Natural killer cell (primary cell): Measurements from ENCODE around the gene XCL2. TPM values are rescaled to one million over a fixed set of nuclear protein-coding genes. Genes with fewer than 3 reads are reported as not detected.

Source experiments
- ATAC-seq, 3 donors: fragments of 150-1000 bp in 2 of 3; fragments of 200-7000 bp in 1 of 3; cut with Tn5 transposase; 1 replicate in 1 of 3; 2 replicates in 2 of 3; pipeline ENCODE4 v1.10.0; 2021; ENCODE audit warnings: mild to moderate bottlenecking in 2 of 3, moderate library complexity in 2 of 3
- DNase-seq, 2 donors: peaks; one replicate each; pipeline versions ENCODE4 v3.0.0 to v3.0.0-alpha.2; 2013 to 2021; ENCODE audit warnings: mixed read lengths in 1 of 2
- H3K27ac ChIP-seq: one replicate; pipeline ENCODE4 v1.5.1; 2013; ENCODE audit warnings: mild to moderate bottlenecking, low read length
- H3K27me3 ChIP-seq: one replicate; pipeline ENCODE4 v1.6.1; 2013; ENCODE audit warnings: low read length; ENCODE audit not compliant: control insufficient read depth, insufficient read depth
- H3K36me3 ChIP-seq: one replicate; pipeline ENCODE4 v1.6.1; 2013; ENCODE audit warnings: low read length; ENCODE audit not compliant: control insufficient read depth, insufficient read depth
- H3K4me1 ChIP-seq: one replicate; pipeline ENCODE4 v1.6.1; 2013; ENCODE audit warnings: low read length; ENCODE audit not compliant: control insufficient read depth, insufficient read depth
- H3K4me3 ChIP-seq: one replicate; pipeline ENCODE4 v1.5.1; 2013; ENCODE audit warnings: low read length
- H3K9me3 ChIP-seq: one replicate; pipeline ENCODE4 v1.6.1; 2013; ENCODE audit warnings: low read length; ENCODE audit not compliant: control insufficient read depth, insufficient read depth
- H3K27ac Mint-ChIP-seq, 2 donors: one replicate each; pipeline ENCODE4 v1.8.0; 2022; ENCODE audit warnings: mild to moderate bottlenecking in 2 of 2, mixed read lengths in 2 of 2, moderate library complexity in 1 of 2
- H3K27me3 Mint-ChIP-seq, 2 donors: one replicate each; pipeline ENCODE4 v1.8.0; 2022; ENCODE audit warnings: low read depth in 2 of 2, mixed read lengths in 2 of 2
- H3K36me3 Mint-ChIP-seq: one replicate; pipeline ENCODE4 v1.8.0; 2022; ENCODE audit warnings: mixed read lengths
- H3K4me1 Mint-ChIP-seq, 2 donors: one replicate each; pipeline ENCODE4 v1.8.0; 2022; ENCODE audit warnings: mixed read lengths in 2 of 2
- H3K4me3 Mint-ChIP-seq: one replicate; pipeline ENCODE4 v1.8.0; 2022; ENCODE audit warnings: mild to moderate bottlenecking, moderate library complexity, mixed read lengths
- H3K9me3 Mint-ChIP-seq, 2 donors: one replicate each; pipeline ENCODE4 v1.8.0; 2022; ENCODE audit warnings: mixed read lengths in 2 of 2
- CTCF ChIP-seq: fragments of 200-600 bp; IDR thresholded peaks from one replicate; pipeline ENCODE4 v1.8.0; 2022; ENCODE audit warnings: antibody characterized with exemption
- WGBS: methylation state at CpG from one replicate; pipeline ENCODE4 v1.1.7; 2013; ENCODE audit warnings: missing lambda C conversion rate; ENCODE audit not compliant: insufficient coverage; 5-methylcytosine and 5-hydroxymethylcytosine counted together
- intact Hi-C: fragments of 100-400 bp; cut with micrococcal nuclease; formaldehyde crosslinking; loops from one replicate; pipeline ENCODE4 v1.14.2; 2022
- total RNA-seq, 4 donors: library from RNA; stranded (reverse); fragments of 120-200 nt in 1 of 4; gene quantifications; one replicate each; pipeline versions ENCODE4 v1.2.3 to v1.2.4, GENCODE V29; 2013 to 2022

XCL2 gene
- total RNA-seq, 3 donors from 2014 or later (not counting 1 experiment from before 2014, with no cell fraction given), result 32.6 to 110 (median 92.9) TPM

- H3K36me3 ChIP-seq, result no peaks in the 10 kb centered on the region
- Mint-ChIP-seq H3K36me3 (no peaks in the 10 kb centered on the region), H3K27ac (no peak overlapping the region), H3K9me3 (no peaks in the 10 kb centered on the region), H3K4me3 (no peak overlapping the region), H3K27me3 (no peaks in the 10 kb centered on the region), H3K4me1 (peaks cover 34 to 45% of the 10 kb centered on the region in 2 donors)
- H3K27ac ChIP-seq, result no peak overlapping the region
- H3K27me3 ChIP-seq, result no peaks in the 10 kb centered on the region
- H3K4me1 ChIP-seq, result peaks cover 9% of the 10 kb centered on the region
- DNase-seq, result no peak
- ATAC-seq, result no peak
- no peak overlapping the region for H3K4me3 ChIP-seq
- no peak for TF ChIP-seq CTCF
- no peaks in the 10 kb centered on the region for H3K9me3 ChIP-seq
- 98% methylated on average over 2 of the region's 4 CpGs for WGBS
- intact Hi-C loops, result no loop called here
Observed at GRCh38 chr1:168498956-168499687, 44.7 kb downstream of the XCL2 start.

- DNase-seq, result no peak
- intact Hi-C loops, result no loop called here
- no peak for ATAC-seq
- Histone ChIP-seq H3K27me3 (no peaks in the 10 kb centered on the region), H3K4me3 (no peak overlapping the region), H3K4me1 (peaks cover 7% of the 10 kb centered on the region), H3K36me3 (no peaks in the 10 kb centered on the region), H3K27ac (no peak overlapping the region), H3K9me3 (no peaks in the 10 kb centered on the region)
- TF ChIP-seq CTCF, result no peak
- H3K4me1 Mint-ChIP-seq, result peaks cover 25 to 36% of the 10 kb centered on the region in 2 donors
- H3K4me3 Mint-ChIP-seq, result no peak overlapping the region
- WGBS, result 90% methylated on average over 2 of the region's 2 CpGs
- H3K27me3 Mint-ChIP-seq, result no peaks in the 10 kb centered on the region
- no peaks in the 10 kb centered on the region for H3K9me3 Mint-ChIP-seq
- H3K36me3 Mint-ChIP-seq, result no peaks in the 10 kb centered on the region
- no peak overlapping the region for H3K27ac Mint-ChIP-seq
Observed at GRCh38 chr1:168498159-168498631, 45.6 kb downstream of the XCL2 start.

- 100% methylated on average over 2 of the region's 3 CpGs for WGBS
- H3K36me3 Mint-ChIP-seq, result no peaks in the 10 kb centered on the region
- peaks cover 23 to 35% of the 10 kb centered on the region in 2 donors for H3K4me1 Mint-ChIP-seq
- DNase-seq (no peak), ATAC-seq (no peak)
- no peak overlapping the region for H3K27ac Mint-ChIP-seq
- intact Hi-C loops, result no loop called here
- no peaks in the 10 kb centered on the region for H3K27me3 Mint-ChIP-seq
- H3K4me1 ChIP-seq, result peaks cover 1% of the 10 kb centered on the region
- H3K36me3 ChIP-seq, result no peaks in the 10 kb centered on the region
- H3K27me3 ChIP-seq, result no peaks in the 10 kb centered on the region
- H3K9me3 Mint-ChIP-seq, result no peaks in the 10 kb centered on the region
- no peaks in the 10 kb centered on the region for H3K9me3 ChIP-seq
- H3K4me3 Mint-ChIP-seq, result no peak overlapping the region
- H3K4me3 ChIP-seq, result no peak overlapping the region
- no peak overlapping the region for H3K27ac ChIP-seq
- TF ChIP-seq CTCF, result no peak
Observed at GRCh38 chr1:168497376-168497950, 46.3 kb downstream of the XCL2 start.
